Activated CD8-positive, alpha-beta memory T cell treated with anti-CD3 and anti-CD28 coated beads for 4 hours (primary cell): ENCODE data around the gene ENTPD1.
"Not testable (repeated sequence)": the region's sequence is repeated elsewhere in the genome, so short reads cannot be mapped to it uniquely, and the experiment has no call there.

Experiments
- DNase-seq, 2 donors: peaks; one replicate each; pipeline ENCODE4 v3.0.0-alpha.2; 2020; ENCODE audit warnings: low read depth in 2 of 2

ENTPD1 gene

DNA sequence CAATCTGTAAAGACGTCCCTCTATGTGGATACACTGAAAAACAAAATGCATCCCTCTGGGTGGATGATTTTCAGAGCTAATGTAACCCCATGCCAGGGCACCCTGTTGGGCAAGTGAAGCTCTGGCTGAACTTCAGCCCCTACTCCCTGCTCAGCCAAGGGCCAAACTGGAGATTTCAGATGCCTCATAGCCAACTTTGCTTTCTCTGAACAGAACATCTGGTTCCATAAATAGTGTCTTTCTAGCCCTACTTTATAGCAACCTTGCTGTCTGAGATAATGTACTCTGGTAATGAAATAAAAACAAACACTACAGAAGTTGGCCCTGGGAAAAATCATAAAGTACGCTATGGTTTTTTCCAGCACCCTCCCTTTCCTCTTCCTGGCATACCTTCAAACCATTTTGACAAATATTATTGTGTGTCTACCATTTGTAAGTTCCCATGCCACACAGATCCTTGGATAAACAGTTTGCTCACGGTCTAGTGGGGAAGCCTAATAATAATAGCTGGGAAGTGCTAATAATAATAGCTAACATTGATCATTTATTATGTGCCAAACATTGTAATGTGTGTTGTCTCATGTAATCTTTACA lies 3.4 kb downstream of the ENTPD1 start:
- no peak for DNase-seq

DNA sequence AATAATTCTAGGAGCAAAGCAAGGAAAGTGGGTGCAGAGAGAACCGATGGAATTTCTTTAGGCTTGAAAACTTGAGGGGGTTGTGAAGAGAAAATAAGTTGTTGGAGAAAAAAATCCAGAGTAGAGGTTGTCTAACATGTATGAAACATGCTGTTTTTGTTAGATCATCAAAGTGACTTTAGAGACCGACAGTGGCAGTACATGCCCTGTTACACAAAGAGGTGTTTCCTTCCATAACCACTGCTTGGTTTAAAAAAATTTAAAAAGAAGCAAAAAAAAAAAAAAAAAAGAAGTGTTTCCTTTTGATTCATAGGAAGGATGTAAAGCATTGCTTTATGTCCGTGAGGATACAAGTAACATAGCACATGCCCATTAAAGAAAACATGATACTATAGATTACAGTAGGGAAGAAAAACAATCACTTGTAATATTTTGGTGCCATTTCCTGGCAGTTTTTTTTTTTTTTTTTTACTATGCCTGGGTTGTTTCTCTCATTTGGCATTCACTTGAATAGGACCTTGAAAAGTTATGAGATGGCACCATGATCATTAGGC lies 6.1 kb downstream of the ENTPD1 start:
- DNase-seq: no peak

DNA sequence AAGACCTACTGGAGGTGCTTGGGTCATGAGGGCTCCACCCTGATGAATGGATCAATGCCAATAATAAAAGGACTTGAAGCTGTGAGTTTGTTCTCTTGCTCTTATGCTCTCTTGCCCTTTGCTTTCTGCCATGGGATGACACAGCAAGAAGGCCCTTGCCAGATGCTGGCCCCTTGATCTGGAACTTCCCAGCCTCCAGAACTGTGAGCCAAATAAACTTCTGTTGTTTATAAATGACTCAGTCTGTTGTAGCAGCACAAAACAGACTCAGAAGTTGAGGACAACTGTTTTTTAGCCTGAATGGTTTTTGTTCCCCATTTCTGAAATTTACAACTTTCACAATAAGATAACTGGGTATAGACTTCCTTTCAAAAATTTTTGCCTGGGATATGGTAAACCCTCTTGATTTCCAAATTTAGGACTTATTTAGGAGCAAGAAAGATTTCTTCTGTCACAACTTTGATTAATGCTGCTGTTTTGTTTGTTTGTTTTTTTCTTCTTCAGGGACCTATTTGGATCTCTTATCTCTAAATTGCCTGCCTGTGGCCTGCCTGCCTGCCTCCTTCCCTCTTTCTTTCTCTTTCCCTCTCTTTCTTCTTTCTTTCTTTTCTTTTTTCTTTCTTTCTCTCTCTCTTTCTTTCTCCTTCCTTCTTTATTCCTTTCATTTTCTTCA lies 12.1 kb downstream of the ENTPD1 start:
- DNase-seq: no peak

DNA sequence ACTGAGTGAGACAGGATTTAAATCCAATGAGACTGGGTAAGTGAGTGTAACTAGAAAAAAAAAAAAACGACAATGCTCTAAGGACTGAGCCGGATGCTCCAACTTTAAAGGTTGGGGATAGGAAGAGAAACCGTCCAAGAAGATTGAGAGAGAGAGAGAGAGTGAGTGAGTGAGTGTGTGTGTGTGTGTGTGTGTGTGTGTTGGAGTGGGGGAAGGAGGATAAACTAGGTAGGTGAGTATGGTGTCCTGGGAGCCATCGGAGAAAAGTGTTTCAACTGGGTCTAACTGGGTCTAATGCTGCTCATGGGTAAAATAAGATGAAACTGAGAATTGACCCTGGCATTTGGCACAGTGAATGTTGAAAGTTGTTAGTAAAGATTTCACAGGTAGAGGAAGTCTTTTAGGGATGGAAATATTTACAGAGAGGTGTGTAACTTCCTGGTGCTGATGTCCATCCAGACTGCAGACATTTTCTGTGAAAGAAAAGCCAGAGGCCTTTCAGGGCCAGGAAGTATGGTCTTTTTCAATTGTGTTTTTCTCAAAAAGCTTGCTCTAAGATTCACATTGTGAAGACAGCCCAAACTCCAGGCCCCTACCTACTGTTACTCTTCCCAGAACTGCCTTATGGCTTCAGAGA lies 14.2 kb downstream of the ENTPD1 start:
- DNase-seq: no peak

DNA sequence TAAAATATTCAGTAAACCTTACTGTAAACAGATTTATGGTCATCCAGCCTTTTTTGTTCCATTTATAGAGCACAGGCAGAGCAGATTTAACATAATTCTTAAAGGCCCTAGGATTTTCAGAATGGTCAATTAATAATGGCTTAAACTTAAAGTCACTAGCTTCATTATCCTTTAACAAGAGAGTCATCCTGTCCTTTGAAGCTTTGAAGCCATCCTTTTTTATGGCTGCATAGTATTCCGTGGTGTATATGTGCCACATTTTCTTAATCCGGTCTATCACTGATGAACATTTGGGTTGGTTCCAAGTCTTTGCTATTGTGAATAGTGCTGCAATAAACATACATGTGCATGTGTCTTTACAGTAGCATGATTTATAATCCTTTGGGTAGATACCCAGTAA lies 17.5 kb downstream of the ENTPD1 start:
- not testable (repeated sequence) for DNase-seq

DNA sequence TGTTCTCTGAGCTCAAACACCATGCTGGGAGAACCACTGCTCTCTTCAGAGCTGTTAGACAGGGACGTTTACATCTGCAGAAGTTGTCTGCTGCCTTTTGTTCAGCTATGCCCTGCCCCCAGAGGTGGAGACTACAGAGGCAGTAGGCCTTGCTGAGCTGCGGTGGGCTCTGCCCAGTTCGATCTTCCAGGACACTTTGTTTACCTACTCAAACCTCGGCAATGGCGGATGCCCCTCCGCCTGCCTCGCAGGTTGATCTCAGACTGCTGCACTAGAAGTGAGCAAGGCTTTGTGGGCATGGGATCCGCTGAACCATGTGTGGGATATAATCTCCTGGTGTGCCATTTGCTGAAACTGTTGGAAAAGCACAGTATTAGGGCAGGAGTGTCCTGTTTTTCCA lies 21.7 kb downstream of the ENTPD1 start:
- not testable (repeated sequence) for DNase-seq

DNA sequence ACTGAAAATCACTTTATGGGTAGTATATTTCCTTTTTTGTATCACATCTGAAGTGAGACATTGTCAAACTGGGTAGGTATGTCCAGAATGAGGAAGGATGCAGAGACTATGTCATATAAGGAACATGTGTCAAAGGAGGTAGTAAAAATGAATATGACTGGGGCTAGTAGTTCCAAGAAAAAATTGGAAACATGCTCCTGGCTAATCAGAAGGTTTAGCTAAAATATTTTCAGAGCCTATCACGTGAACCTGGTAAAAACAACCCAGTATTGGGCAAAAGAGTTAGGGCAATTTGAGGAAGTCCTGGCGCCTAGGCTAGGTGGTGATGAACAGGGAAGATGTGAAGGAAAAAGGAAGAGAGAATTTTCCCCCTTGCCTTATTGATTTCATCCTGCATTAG lies 26.4 kb downstream of the ENTPD1 start:
- DNase-seq: no peak

DNA sequence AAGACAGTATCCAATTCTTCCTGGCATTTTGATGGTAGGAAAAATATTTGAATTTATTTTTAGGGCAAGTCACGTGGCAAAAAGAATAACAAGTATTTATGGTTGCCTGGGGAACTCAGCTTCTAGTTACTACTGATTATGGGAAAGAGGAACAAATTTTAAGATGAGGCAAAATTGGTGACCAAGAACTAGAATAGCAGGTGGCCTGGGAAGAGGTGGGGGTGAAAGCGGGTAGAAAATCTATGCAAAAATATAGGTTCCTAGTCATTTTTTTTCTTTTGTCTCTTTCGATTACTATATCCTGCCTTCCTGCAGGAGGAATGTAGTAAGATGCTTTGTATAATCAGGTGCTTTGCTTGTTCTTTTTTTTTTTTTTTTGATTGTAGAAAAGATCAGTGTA lies 27.8 kb downstream of the ENTPD1 start:
- DNase-seq: no peak

DNA sequence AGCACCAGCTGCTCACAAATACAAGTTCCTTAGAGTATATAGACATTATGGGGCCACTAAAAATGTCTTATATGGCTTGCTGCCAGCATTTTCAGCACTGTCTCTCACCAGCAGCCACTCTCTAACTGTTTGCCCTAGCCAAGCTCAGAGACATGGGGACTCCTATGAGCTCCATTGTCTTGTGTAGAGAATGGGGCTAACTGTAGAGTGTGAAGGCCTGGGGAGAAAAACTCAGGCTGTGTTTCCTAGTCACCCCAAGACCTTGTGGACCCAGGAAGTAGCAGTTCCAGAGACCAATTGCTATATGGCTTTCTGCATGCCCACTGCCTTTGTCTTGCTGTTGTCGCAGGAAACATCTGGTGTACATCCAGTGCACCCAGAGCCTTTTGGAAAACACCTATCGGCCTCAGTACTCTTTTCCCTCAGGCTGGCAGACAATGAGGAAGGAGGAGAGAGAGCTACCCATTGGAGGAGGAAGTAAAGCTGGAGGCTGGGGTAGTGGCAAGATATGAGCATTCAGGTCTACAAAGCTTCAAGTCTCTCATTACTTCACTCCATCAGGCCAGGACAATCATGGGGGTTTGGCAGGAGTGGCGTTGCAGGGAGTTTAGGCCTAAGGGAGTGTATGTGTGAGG lies 28.4 kb downstream of the ENTPD1 start:
- no peak for DNase-seq

DNA sequence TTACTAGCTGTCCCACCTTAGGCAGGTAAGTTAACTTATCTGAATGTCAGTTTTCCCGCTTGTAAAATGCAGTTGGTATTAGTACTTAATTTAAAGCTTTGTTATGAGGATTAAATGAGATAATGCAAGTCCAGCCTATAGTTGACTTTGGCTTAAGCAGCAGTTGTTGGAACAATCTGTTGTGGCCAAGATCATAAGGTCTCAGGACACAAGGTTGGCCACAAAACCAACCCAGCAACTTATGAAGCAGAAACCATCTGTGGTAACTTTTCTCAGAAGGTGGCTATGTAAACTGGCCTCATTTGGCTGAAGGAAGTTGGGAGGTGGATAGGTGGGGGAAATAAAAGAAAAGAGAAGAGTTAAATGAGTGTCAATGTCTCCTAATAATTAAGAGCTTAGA lies 29.4 kb downstream of the ENTPD1 start:
- DNase-seq: no peak

DNA sequence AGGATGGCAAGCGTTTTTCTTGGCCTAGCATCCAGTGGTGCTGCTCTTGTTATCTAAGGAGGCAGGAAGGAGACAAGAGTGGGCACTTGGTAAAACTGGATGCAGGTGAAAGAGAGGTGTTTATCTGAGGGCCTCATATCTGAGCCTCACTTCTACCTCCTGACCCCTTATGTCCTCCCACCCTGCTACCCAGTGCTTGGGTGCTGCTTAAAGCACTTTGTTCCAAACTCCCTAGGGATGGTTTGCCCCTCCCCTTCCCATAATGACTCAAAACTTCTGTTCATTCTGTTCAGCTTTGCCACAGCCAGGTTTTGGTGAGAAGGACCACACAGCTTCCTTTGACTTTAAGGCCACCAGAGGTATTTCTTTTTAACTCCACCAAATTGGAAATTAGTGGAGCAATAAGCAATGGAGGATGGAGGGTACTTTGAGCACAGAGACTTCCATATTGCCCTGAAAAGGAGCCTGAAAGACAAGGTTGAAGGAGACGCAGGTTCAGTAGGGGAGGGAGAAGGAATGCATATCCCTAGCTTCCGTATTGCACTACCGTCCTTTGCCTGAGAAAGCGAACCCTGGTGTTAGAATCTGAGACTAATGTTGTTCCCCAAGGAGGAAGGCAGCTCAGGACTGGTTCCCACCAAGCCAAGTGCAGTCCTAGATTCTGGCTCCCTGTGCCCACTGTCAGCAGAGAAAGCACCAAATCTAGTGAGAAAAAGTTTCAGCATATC lies 30.1 kb downstream of the ENTPD1 start:
- no peak for DNase-seq

DNA sequence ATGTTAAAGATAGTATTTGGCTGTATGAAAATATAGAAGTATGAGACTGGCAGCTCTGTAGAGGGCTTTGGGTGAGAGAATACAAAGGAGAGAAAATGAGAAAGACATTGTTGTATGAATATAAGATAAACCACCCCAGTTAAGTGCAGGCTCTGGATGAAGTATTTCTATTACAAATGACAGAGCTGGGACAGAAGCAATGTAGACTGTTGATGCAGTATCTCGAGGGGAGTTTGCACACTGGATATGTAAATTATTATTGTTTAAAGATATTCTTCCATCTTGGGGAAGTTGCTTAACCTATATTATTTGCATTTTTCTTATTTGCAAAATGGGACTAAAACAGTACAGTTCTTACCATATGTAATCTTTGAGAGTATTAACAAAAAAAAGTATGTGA lies 31.5 kb downstream of the ENTPD1 start:
- no peak for DNase-seq

DNA sequence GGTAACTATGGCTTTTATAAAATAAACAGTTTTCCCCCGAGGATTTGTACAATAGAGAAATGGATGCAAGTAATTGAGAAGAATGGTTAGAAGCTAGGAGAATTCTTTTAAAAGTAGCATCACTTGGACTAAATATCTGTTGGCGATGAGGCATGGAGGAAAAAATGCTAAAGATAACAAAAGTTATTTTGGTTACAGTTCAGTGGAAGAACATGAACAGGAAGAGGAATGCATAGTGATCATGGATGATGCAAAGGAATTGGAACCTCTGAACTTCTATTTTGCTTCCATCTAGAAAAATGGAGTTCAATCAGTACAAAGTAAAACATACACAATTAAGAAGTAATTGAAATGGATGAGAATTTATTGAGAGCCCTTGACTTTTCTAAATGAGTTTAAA lies 32.9 kb downstream of the ENTPD1 start:
- no peak for DNase-seq

DNA sequence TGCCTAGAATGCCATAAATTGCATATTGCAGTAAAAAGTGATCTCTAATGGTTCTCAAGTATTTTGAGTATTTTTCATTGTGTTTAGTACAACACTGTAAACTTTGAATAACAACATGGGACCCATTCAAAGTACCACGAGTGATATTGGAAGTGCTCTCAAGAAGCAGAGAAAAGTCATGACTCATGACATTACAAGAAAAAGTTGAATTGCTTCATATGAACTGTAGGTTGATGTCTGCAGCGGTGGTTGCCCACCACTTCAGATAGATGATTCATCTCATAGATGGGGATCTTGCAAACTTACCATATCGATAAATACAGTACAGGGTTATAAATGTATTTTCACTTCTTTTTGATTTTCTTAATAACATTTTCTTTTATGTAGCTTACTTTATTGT lies 33.9 kb downstream of the ENTPD1 start:
- no peak for DNase-seq

DNA sequence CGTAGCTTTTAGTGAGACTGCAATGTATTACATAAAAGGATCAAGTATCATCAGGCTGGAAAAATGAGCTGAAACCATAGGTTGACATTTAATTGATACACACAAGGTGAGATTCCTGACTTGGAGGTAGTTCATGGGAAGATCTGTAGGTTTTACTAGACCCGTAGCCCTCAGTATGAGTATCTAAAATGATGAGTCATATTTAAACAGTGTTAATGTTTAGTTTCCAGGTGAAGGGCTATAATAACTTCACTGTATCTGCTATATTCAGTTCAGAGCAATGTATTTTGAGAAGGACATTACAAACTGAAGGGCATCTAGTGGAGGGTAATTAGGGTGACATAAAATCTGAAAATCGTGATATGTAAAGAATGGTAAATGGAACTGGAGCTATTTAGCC lies 35.0 kb downstream of the ENTPD1 start:
- no peak for DNase-seq

DNA sequence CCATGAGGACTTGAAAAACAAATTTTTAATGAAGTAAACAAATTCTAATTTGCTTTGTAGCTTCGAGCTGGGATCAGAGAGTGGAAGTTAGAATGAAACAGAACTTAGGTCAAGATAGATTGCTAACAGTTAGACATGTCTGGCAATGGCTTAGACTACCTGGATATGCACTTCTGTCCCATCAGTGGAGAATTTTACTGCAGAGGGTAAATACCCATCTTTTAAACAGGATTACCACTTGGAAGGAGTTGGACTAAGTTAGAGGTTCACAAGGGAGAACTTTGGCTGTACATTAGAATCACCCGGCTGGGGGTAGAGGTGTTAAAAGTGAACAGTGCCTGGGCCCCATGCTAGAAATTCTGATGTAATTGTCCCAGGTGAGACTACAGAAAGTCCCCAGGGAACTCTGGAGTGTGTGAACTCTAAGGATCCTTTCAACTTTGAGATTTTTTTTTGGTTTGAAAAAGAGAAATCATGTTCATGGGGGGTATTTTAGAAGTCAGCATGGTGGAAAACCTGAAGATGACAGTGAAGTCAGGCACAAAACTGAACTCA lies 35.5 kb downstream of the ENTPD1 start:
- no peak for DNase-seq

DNA sequence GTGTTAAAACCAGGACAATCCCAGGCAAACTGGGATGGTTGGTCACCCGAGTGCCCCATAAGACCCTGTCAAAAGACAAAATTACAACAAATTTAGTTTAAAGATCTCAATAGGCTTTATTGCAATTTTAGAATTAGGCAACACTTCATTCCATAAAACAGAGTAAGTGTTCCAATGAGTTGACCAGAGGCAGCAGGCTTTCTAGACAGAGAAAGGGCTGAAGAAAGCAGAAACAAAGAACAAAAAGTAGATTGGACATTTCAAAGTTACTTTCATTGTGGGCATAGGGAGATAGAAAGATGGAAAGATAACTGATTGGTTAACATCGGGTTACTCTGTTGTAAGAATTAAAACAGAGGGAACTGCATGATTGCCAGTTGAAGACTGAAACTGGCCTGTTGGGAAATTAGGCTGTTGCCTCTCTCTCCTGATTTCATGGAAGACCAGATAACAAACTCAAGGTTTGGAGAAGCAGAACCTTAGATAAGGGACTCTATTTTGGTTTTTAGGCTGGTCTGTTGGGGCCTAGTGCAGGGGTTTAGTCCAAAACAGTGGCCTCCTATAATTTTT lies 36.3 kb downstream of the ENTPD1 start:
- no peak for DNase-seq

DNA sequence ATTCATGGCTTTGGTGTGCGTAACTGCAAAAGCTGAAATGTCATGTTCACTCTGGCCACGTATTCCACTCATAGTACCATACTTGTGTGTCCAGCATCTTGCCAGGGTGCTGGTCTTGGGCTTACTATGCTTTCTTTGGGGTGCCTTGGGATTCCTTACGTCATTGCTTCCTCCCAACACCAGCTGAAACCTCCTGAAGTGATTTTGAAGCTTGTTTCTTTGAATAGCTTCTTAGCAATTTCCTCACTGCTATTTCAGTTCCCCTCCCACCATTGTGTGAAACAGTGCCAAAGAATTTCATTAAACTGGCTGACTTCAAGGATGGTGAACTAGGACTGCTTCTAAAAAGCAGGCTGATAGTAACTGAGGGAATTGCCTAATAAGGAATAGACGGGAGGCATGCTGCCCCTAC lies 36.9 kb downstream of the ENTPD1 start:
- no peak for DNase-seq

DNA sequence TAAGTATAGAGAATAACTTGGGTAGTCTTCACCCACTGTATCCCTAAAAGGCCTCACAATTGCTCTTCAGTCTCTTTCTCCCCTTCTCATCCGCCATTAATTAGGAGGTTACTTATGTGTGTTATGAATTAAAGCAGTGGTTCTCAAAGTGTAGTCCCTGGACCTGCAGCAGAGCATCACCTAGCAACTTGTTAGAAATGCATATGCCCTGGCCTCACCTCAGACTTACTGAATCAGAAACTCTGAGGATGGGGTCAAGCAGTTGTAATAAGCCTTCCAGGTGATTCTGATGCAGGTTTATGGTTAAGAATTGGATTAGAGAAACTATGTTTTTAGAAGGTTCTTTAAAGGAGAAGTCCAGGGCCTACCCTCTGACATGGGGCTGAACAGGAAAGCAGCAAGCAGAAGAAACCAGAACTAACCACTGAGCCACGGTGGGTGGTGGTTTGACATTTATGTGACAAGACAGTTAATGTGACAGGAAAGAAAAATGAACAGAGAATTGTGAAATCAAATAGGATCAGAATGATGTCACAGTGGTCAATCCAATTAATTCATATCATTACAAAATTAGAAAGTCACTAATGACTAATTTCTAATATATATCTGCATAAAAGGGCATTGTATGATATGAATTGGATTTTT lies 37.6 kb downstream of the ENTPD1 start:
- DNase-seq: no peak

DNA sequence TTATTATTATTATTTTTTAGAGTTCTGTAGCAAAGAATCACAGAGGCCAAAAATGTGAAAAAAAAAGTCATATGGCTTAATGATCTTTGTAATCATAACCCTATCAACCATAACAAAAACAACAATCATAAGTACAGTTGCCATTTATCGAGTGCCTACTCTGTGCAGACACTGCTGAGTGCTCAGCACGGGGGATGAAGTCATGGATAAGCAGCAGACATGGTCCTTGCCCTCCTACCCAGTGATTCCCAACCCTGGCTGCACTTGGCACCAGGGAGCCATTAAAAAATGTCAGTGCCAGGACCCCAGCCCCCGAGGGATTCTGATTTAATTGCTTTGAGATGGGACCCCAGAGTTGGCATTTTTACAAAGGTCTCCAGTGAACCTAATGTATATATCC lies 38.2 kb downstream of the ENTPD1 start:
- no peak for DNase-seq

DNA sequence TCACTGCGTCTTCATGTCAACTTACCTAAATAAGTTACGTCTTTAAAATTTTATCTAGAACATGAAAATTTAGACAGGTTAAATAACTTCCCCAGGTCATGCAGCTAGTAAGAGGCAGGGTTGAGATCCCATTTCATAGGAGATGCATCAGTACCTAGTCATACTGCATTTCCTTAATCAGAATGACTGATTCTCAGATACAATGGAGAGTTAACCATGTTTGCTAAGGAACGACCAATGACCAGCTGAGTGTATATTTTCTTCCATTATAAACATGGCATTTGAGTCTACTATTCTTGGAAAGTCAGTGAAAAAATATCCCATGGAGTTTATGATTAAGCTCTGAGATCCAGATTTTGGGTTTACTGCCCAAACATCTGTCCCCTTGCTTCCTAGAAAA lies 39.6 kb downstream of the ENTPD1 start:
- DNase-seq: no peak
